Stimulated activated naive CD8-positive, alpha-beta T cell treated with anti-CD3 and anti-CD28 coated beads, Interleukin-15, Interleukin-2, amounts not matched to agents 100 U/mL and 50 U/mL, for 24 hours (primary cell): ENCODE measurements around the gene TUBA8.
"Not testable (repeated sequence)": the region's sequence is repeated elsewhere in the genome, so short reads cannot be mapped to it uniquely, and the experiment has no call there.

Experiments
- ATAC-seq: fragments of 150-1000 bp; cut with Tn5 transposase; one replicate; pipeline ENCODE4 v1.10.0; 2021
- DNase-seq: peaks from one replicate; pipeline ENCODE4 v3.0.0; 2021

TUBA8 gene

DNA sequence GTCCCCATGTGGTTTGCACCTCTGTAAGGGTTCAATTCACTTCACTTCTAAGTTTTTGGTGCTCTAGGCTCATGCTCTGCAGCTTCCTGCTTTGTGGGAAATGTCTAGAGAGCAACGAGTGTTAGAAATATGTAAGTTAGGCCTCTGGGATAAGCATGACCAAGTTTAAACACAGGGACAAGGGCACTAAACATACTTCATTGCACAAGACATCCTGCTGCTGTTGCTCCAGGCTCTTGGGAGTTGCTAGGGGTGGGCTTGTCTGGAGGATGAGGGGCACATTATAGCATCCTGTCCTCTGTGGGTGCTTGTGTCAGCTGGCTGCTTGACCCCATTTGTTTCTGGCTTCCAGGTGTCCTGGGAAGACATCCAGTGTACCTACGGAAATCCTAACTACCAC, 62.8 kb downstream of the TUBA8 start:
- ATAC-seq, DNase-seq: not testable (repeated sequence)
